K562 (cell line): ENCODE measurements around the gene PTTG1IP. TPM values are rescaled to one million over a fixed set of nuclear protein-coding genes. Genes with fewer than 3 reads are reported as not detected.

ENCODE experiments used
- ATAC-seq: fragments of 200-7000 bp; cut with Tn5 transposase; 3 replicates; pipeline ENCODE4 v1.9.1; 2020; ENCODE audit warnings: moderate library complexity
- BruUV-seq: library from RNA; stranded (reverse); fragments of 400-500 nt; replicated peaks from 2 replicates; lab custom pipeline; 2021; lab: Mats Ljungman, UMichigan
- CTCF ChIA-PET: fragments of 300-600 bp; formaldehyde crosslinking; extraction: SDS; loops from one replicate; lab custom pipeline; 2021; ENCODE audit warnings: low intra/inter-chr PET ratio; lab: Yijun Ruan, JAX
- POLR2A ChIA-PET: fragments of 300-600, 350-650 bp; sonication (Branson Sonifier 250); formaldehyde crosslinking; extraction: SDS; loops from one replicate; lab custom pipeline; 2021; ENCODE audit warnings: antibody characterized with exemption, inconsistent platforms; lab: Yijun Ruan, JAX
- DNase-seq, 4 experiments: peaks; one replicate each; pipeline versions ENCODE4 v3.0.0 to v3.0.0-alpha.2; 2011 to 2018; ENCODE audit warnings: low spot score in 3 of 4, mixed read lengths in 3 of 4; ENCODE audit errors: extremely low read depth in 1 of 4
- FAIRE-seq: peaks from 2 replicates; lab custom pipeline; 2011; peaks lifted over from hg19 to GRCh38; lab: Jason Lieb, UNC
- H2AFZ ChIP-seq: 2 replicates; pipeline ENCODE4 v1.6.0; 2011; ENCODE audit warnings: low read depth, low read length, control low read depth, inconsistent platforms
- H3K27ac ChIP-seq: fragments of 200-600 bp; 3 replicates; pipeline ENCODE4 v1.8.0; 2011; ENCODE audit warnings: low read depth, mild to moderate bottlenecking, control low read depth, inconsistent platforms, low read length, moderate library complexity, mixed read lengths; ENCODE audit errors: extremely low read depth
- H3K27me3 ChIP-seq, 2 experiments: fragments of 300-600 bp in 1 of 2; 2 replicates in 1 of 2; 3 replicates in 1 of 2; pipeline versions ENCODE4 v1.6.0 to v1.8.0; 2011; ENCODE audit warnings: inconsistent platforms in 2 of 2, low read length in 2 of 2, mild to moderate bottlenecking in 1 of 2, mixed read lengths in 1 of 2, moderate library complexity in 1 of 2; ENCODE audit not compliant: control insufficient read depth in 2 of 2, insufficient read depth in 2 of 2
- H3K36me3 ChIP-seq: fragments of 300-600 bp; 3 replicates; pipeline ENCODE4 v1.8.0; 2011; ENCODE audit warnings: mild to moderate bottlenecking, low read length, inconsistent platforms; ENCODE audit not compliant: control insufficient read depth, insufficient read depth
- H3K4me1 ChIP-seq, 2 experiments: fragments of 200-600 bp in 1 of 2; replicated peaks in 1 of 2; 2 replicates in 1 of 2; 3 replicates in 1 of 2; pipeline versions ENCODE4 v1.5.1 to v1.8.0; 2011; ENCODE audit warnings: inconsistent platforms in 2 of 2, low read length in 2 of 2, mild to moderate bottlenecking in 1 of 2, mixed read lengths in 1 of 2, moderate library complexity in 1 of 2; ENCODE audit not compliant: control insufficient read depth in 2 of 2, insufficient read depth in 2 of 2
- H3K4me2 ChIP-seq: 2 replicates; pipeline ENCODE4 v1.6.1; 2011; ENCODE audit warnings: low read length, control low read depth, inconsistent platforms, mixed read lengths; ENCODE audit not compliant: insufficient read depth
- H3K4me3 ChIP-seq: fragments of 200-600 bp; sonication (generic), shearing (Covaris generic); 2 replicates; pipeline ENCODE4 v1.5.1; 2016; ENCODE audit warnings: control low read depth, inconsistent platforms
- H3K79me2 ChIP-seq: fragments of 200-600 bp; 3 replicates; pipeline ENCODE4 v1.8.0; 2011; ENCODE audit warnings: low read length, inconsistent platforms; ENCODE audit not compliant: control insufficient read depth, insufficient read depth
- H3K9ac ChIP-seq, 2 experiments: 2 replicates each; pipeline versions ENCODE4 v1.6.0 to v1.6.1; 2011; ENCODE audit warnings: low read depth in 2 of 2, low read length in 2 of 2, control low read depth in 1 of 2, inconsistent platforms in 1 of 2, mild to moderate bottlenecking in 1 of 2, mixed read lengths in 1 of 2; ENCODE audit not compliant: insufficient read depth in 1 of 2
- H3K9me1 ChIP-seq: one replicate; pipeline ENCODE4 v1.6.0; 2011; ENCODE audit warnings: inconsistent platforms, mild to moderate bottlenecking, low read length, moderate library complexity; ENCODE audit not compliant: control insufficient read depth, insufficient read depth
- H3K9me3 ChIP-seq: replicated peaks from 2 replicates; pipeline ENCODE4 v1.5.1; 2011; ENCODE audit warnings: low read depth, low read length, inconsistent platforms; ENCODE audit not compliant: control insufficient read depth, insufficient read depth
- H4K20me1 ChIP-seq: replicated peaks from 2 replicates; pipeline ENCODE4 v1.6.1; 2011; ENCODE audit warnings: low read length, inconsistent platforms, mixed read lengths; ENCODE audit not compliant: control insufficient read depth, insufficient read depth
- ARID1B ChIP-seq: fragments of 450-650 bp; IDR thresholded peaks from 2 replicates; pipeline ENCODE4 v1.6.1; 2016; ENCODE audit warnings: antibody characterized with exemption, mild to moderate bottlenecking, inconsistent platforms
- BACH1 ChIP-seq: fragments of 200-800 bp; sonication (Bioruptor generic); IDR thresholded peaks from 2 replicates; pipeline ENCODE4 v1.6.1; 2016; ENCODE audit warnings: missing genetic modification characterization, missing compliant biosample characterization
- ETV5 ChIP-seq: sonication (generic); formaldehyde crosslinking; IDR thresholded peaks from 2 replicates; pipeline ENCODE4 v1.4.0; 2020; ENCODE audit warnings: low read depth, mild to moderate bottlenecking, missing genetic modification reagents
- ETV6 ChIP-seq, 3 experiments: fragments of 150-350 bp in 1 of 3; sonication (generic) in 1 of 3; formaldehyde crosslinking in 1 of 3; IDR thresholded peaks; 2 replicates each; pipeline versions ENCODE4 v1.6.1 to v1.8.0; 2014 to 2022; ENCODE audit warnings: borderline replicate concordance in 2 of 3, low read depth in 2 of 3, antibody characterized with exemption in 1 of 3, low read length in 1 of 3, mild to moderate bottlenecking in 1 of 3, missing genetic modification reagents in 1 of 3
- MCM7 ChIP-seq, 2 experiments: fragments of 450-650 bp; IDR thresholded peaks; 2 replicates each; pipeline ENCODE4 v1.6.1; 2016 to 2018
- SIX5 ChIP-seq, 2 experiments: IDR thresholded peaks; 2 replicates each; pipeline ENCODE4 v1.6.1; 2011; ENCODE audit warnings: low read length in 2 of 2, borderline replicate concordance in 1 of 2, low read depth in 1 of 2, mild to moderate bottlenecking in 1 of 2, moderate library complexity in 1 of 2; ENCODE audit not compliant: insufficient read depth in 1 of 2
- TEAD1 ChIP-seq, 2 experiments: fragments of 450-650 bp in 1 of 2; sonication (generic) in 1 of 2; formaldehyde crosslinking; IDR thresholded peaks; 2 replicates each; pipeline versions ENCODE4 v1.4.0 to v1.8.0; 2020 to 2022; ENCODE audit warnings: mild to moderate bottlenecking in 2 of 2, missing genetic modification reagents in 1 of 2
- U2AF2 ChIP-seq: fragments of 200-400 bp; formaldehyde crosslinking; optimal IDR thresholded peaks from 2 replicates; pipeline ENCODE3; 2017; ENCODE audit warnings: low read depth, mild to moderate bottlenecking, low read length
- ZC3H11A ChIP-seq: IDR thresholded peaks from 2 replicates; pipeline ENCODE4 v1.6.1; 2012; ENCODE audit warnings: low read depth, low read length, improper control_type of control experiment
- ZNF253 ChIP-seq: fragments of 250-450 bp; sonication (Bioruptor Pico); conservative IDR thresholded peaks from 2 replicates; pipeline ENCODE4 v1.6.1; 2021; ENCODE audit warnings: mild to moderate bottlenecking
- ZZZ3 ChIP-seq: fragments of 450-650 bp; IDR thresholded peaks from 2 replicates; pipeline ENCODE4 v1.6.1; 2016; ENCODE audit warnings: antibody characterized with exemption, mild to moderate bottlenecking, moderate library complexity
- WGBS: fragments of 100-300 bp; shearing (Covaris generic); methylation state at CpG from one replicate; pipeline ENCODE4 v1.1.6; 2016; ENCODE audit warnings: low coverage, mixed read lengths; ENCODE audit not compliant: insufficient coverage; ENCODE audit errors: missing lambda C conversion rate; 5-methylcytosine and 5-hydroxymethylcytosine counted together
- in situ Hi-C: fragments of 300-500 bp; cut with MboI; formaldehyde crosslinking; loops from 4 replicates; pipeline ENCODE4 v1.15.0; 2018; ENCODE audit warnings: inconsistent platforms, mixed read lengths
- intact Hi-C: fragments of 100-400 bp; cut with micrococcal nuclease; formaldehyde crosslinking; loops from 2 replicates; pipeline ENCODE4 v1.14.2; 2022
- polyA plus RNA-seq, 8 experiments: library from polyadenylated mRNA; depleted of rRNA in 4 of 8; stranded (reverse) in 5 of 8; unstranded in 3 of 8; fragments of >200 nt; fragmentation: Nextera tagmentation in 2 of 8; fragmentation: Illumina TruSeq in 1 of 8; extraction: Ambion mirVana in 2 of 8; extraction: Trizol in 1 of 8; gene quantifications; 2 replicates each; pipeline versions ENCODE4 v1.2.1 to v1.2.3, GENCODE V29; 2011 to 2014; ENCODE audit warnings: inconsistent platforms in 1 of 8, missing spikeins in 1 of 8
- total RNA-seq, 7 experiments: library from RNA; depleted of rRNA in 6 of 7; stranded (reverse); fragments of >200 nt in 6 of 7; fragmentation: Illumina TruSeq in 2 of 7; extraction: Trizol in 2 of 7; gene quantifications; 2 replicates each; pipeline versions ENCODE4 v1.2.1 to v1.2.3, GENCODE V29; 2011 to 2021; ENCODE audit warnings: low replicate concordance in 1 of 7
- TF ChIP-seq, protein P1 (sequence below): fragments of 450-650 bp; IDR thresholded peaks from 2 replicates; pipeline ENCODE4 v1.6.1; 2014; ENCODE audit warnings: low read depth, mild to moderate bottlenecking, moderate library complexity, borderline replicate concordance
- TF ChIP-seq, protein P2 (sequence below), 2 experiments: fragments of 450-650 bp in 1 of 2; sonication (generic) in 1 of 2; formaldehyde crosslinking; conservative IDR thresholded peaks; 2 replicates each; pipeline versions ENCODE4 v1.4.0 to v1.8.1; 2020 to 2022; ENCODE audit warnings: mild to moderate bottlenecking in 1 of 2, missing genetic modification reagents in 1 of 2
- TF ChIP-seq, protein P3 (sequence below): fragments of 250-450 bp; sonication (Bioruptor Pico); IDR thresholded peaks from 2 replicates; pipeline ENCODE4 v1.8.0; 2022; ENCODE audit warnings: inconsistent platforms, mild to moderate bottlenecking, moderate library complexity, borderline replicate concordance

PTTG1IP gene
- total and polyA plus RNA-seq, 9 of the 15 experiments (the other 6 are each of a cell fraction or from before 2014, with no cell fraction given), result 5.0 to 99.3 (median 82.4) TPM

DNA sequence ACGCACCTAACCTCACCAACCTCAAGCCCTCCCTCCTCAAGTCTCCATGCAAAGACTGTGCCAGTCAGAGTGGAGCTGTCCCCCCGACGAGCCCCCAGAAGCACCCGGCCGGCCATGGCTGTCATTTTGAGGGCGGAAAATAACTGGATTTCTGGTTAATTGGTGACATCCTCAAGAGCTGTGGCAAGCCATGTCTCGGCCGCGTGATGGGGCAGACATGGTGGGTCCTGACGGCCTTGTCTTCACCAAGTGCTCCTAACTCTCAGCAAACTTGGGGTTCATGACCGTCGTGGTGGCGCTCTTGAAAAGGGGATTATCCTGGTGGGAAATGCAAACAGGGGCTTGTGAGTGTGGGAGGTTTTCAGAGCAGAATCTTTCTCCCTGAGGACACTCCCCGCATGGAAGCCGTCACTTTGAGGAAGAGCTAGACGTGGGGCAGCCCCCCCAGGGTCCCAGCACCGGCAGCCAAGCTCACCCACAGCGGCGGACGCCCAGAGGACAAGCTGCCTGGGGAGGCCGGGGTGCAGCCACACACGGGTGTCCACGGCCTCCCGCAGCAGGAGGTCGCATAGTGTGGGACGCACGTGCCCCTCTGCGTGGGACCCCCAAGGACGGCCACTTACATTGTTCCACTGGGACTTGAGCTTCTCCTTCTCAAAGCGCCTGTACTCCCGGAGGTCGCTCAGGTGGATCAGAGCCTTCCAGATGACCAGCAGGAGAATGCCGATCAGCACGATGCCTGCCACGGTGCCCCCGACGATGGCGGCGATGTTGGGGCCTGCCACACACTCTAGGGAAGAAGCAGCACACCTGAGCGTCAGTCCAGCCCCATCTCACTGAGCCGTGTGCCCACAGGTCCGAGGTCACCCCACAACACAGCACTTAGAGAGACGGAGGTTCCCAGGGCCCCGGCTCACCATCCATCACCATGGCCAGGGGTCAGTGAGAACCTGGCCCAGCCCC, 12.9 kb upstream of the PTTG1IP start (continued):
- TF ChIP-seq, protein P1, sequence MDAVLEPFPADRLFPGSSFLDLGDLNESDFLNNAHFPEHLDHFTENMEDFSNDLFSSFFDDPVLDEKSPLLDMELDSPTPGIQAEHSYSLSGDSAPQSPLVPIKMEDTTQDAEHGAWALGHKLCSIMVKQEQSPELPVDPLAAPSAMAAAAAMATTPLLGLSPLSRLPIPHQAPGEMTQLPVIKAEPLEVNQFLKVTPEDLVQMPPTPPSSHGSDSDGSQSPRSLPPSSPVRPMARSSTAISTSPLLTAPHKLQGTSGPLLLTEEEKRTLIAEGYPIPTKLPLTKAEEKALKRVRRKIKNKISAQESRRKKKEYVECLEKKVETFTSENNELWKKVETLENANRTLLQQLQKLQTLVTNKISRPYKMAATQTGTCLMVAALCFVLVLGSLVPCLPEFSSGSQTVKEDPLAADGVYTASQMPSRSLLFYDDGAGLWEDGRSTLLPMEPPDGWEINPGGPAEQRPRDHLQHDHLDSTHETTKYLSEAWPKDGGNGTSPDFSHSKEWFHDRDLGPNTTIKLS, result no peak

DNA sequence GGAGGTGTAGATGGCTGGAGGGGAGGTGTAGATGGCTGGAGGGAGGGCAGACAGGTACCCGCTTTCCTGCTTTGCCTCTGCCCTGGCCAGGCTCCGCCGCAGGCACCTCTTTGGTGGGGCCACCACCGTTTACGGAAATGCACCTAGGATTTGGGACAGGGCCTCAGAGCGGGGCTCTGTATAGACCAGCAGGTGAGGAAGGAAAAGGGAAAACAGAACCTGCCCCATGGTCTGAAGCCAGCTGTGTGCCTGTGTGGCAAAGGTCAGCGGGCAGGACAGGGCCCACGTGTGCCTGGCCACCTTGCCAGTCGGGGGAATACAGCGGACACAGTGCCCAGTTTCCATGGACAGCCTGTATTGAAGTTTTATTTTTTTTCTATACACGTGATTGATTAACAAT, 12.1 kb upstream of the PTTG1IP start:
- ATAC-seq (no peak), FAIRE-seq (no peak), DNase-seq (no peak)
- Histone ChIP-seq H3K27me3 (peaks cover 16 to 47% of the 10 kb centered on the region in 2 experiments; a peak in 4 of 5 replicates), H3K9me1 (no peaks in the 10 kb centered on the region), H3K79me2 (no peaks in the 10 kb centered on the region), H3K4me2 (no peak overlapping the region), H4K20me1 (peaks cover 11% of the 10 kb centered on the region), H3K9me3 (no peaks in the 10 kb centered on the region), H2AFZ (no peak overlapping the region), H3K36me3 (no peaks in the 10 kb centered on the region), H3K4me3 (no peak overlapping the region), H3K27ac (no peak overlapping the region), H3K9ac (no peak overlapping the region), H3K4me1 (peaks cover 13 to 57% of the 10 kb centered on the region in 2 experiments)
- intact Hi-C loops, result no loop called here
- in situ Hi-C loops, result no loop called here
- BruUV-seq, result no TSS peak
- ChIA-PET CTCF (no interaction called here), POLR2A (no interaction called here)
- WGBS, result 26% methylated on average over 11 of the region's 11 CpGs
- TF ChIP-seq ETV6 (IDR thresholded peaks at IDR 0.05; ENCODE audit: borderline replicate concordance in 1 of 2, low read depth in 2 of 2, low read length in 1 of 2) (no peak), ETV6 (CRISPR knock-in tag; IDR thresholded peaks at IDR 0.05; ENCODE audit: borderline replicate concordance) (no peak), ARID1B (no peak), MCM7 (IDR thresholded peaks at IDR 0.05) (no peak), ETV5 (CRISPR knock-in tag) (no peak), ZNF253 (CRISPR knock-in tag) (no peak), ZC3H11A (no peak), ZZZ3 (no peak), TEAD1 (CRISPR knock-in tag; IDR thresholded peaks at IDR 0.05) (no peak), SIX5 (IDR thresholded peaks at IDR 0.05; ENCODE audit: borderline replicate concordance in 1 of 2, insufficient read depth in 1 of 2, low read depth in 1 of 2, low read length in 2 of 2) (no peak), BACH1 (tag) (no peak), U2AF2 (no peak)
- TF ChIP-seq, protein P2, sequence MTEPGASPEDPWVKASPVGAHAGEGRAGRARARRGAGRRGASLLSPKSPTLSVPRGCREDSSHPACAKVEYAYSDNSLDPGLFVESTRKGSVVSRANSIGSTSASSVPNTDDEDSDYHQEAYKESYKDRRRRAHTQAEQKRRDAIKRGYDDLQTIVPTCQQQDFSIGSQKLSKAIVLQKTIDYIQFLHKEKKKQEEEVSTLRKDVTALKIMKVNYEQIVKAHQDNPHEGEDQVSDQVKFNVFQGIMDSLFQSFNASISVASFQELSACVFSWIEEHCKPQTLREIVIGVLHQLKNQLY (CRISPR knock-in tag; conservative IDR thresholded peaks at IDR 0.05), result no peak
- TF ChIP-seq, protein P3, sequence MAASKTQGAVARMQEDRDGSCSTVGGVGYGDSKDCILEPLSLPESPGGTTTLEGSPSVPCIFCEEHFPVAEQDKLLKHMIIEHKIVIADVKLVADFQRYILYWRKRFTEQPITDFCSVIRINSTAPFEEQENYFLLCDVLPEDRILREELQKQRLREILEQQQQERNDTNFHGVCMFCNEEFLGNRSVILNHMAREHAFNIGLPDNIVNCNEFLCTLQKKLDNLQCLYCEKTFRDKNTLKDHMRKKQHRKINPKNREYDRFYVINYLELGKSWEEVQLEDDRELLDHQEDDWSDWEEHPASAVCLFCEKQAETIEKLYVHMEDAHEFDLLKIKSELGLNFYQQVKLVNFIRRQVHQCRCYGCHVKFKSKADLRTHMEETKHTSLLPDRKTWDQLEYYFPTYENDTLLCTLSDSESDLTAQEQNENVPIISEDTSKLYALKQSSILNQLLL (CRISPR knock-in tag), result no peak
